Kidney glomerular epithelial cell (primary cell): ENCODE data around the gene SLC8A3.

Source experiments
- DNase-seq: peaks from one replicate; lab custom pipeline; 2025; lab: John Stamatoyannopoulos, UW

Gene SLC8A3

DNA sequence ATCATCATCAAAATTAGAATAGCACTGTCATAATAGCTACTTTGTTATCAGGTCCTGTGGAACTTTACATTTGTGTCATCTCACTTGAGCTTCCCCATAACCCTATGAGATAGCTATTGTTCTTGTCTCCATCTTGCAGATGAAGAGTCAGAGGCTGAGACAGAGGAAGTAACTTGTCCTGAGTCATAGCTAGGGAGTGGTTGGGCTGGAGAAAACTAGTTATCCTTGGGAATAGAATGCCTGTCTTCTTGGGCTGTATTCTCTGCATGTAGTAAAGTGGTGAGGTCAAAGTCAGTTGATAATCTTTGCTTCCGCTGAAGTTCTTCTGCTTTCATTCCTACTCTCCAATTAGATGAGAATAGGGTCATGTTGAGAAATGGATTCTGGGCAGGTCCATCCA is 192.5 kb downstream of the SLC8A3 start:
- peak; percentile 11 for DNase-seq
